ENCODE data around the gene TMEM170A.
A peak's percentile ranks its signal among the peaks of the same experiment; 100 is the strongest.
"Not testable (repeated sequence)": the region's sequence is repeated elsewhere in the genome, so short reads cannot be mapped to it uniquely, and the experiment has no call there.

TMEM170A gene

DNA sequence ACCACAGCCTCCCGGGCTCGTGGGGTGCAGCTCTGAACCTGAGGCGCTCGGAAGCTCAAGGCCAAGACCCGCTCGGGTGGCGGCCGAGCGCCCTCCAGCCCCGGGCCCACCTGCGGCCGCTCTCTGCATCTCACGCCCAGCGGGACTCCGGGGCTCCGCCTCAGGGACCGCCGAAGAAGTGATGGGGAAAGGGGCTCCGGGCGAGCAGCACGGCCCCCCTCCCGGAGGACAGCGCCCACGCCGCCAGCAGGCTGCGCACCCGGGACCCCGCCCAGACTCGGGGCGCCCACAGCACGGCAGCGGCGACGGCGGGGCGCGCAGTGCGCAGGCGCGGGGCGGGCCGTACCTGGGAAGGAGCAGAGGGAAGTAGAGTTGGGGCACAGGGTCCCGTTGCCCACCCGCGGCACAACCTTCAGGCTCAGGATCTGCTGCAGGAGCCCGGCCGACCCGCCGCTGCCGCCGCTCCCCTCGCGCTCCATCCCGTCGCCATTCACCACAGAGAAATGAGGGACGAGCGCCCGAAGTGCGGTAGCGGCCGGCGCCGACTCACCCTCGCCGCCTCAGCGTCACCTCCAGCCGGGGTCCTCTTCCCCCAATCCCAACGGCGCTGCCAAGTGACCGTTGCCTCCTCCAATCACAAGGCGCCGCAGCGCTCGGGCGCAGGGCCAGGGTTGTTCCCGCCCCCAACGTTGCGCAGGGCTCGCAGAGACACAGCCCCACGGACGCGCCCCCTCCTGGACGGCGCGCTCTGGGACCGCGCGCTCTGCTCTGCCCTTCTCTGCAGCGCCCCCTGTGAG lies at the start of gene TMEM170A:
Gene TMEM170A (minus strand): TSS at position 568 of the 797 bp plus-strand sequence. CDS start 89 bp downstream, at position 479.
- H3K9me3 Mint-ChIP-seq: no peaks in the 10 kb centered on the region
- peaks cover 13% of the 10 kb centered on the region for H3K36me3 Mint-ChIP-seq (ENCODE audit: low read depth)
- peak within 1 kb of the TSS; percentile 91 for H3K27ac Mint-ChIP-seq
- peak within 1 kb of the TSS; percentile 92 for H3K4me3 Mint-ChIP-seq
- intact Hi-C loops (cut with micrococcal nuclease): loop anchor here (1.0 to 10.0 kb wide), 5 partner anchors 30 to 160 kb away; partner anchors contain the start of genes ADAT1 and GABARAPL2
- H3K4me1 Mint-ChIP-seq (ENCODE audit: low read depth): peaks cover 42% of the 10 kb centered on the region
- H3K27me3 Mint-ChIP-seq: no peaks in the 10 kb centered on the region

DNA sequence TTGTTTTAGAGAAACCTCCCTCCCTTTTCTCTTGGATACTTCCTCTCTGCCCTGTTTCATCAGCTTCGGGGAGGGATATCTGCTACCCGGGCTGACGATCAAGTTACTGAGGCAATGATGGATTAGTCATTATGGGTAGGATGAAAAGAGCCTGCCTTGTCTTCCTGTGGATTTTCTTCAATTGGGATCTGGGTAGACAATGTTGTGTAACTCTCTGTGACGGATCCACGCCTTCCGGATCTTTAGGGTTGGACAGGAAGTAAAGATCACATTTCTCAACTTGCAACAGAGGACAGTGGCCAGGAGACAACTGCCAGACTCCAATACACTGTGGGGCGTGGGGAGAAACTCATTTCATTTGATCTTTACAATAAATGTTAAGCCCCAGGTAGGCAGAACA lies 42.1 kb upstream of the TMEM170A start:
- Mint-ChIP-seq H3K27ac (peak overlapping the region; percentile 71), H3K27me3 (peaks cover 4% of the 10 kb centered on the region), H3K4me3 (peak overlapping the region; percentile 32), H3K4me1 (ENCODE audit: low read depth) (peaks cover 13% of the 10 kb centered on the region), H3K36me3 (ENCODE audit: low read depth) (no peaks in the 10 kb centered on the region), H3K9me3 (no peaks in the 10 kb centered on the region)
- intact Hi-C loops (cut with micrococcal nuclease): no loop called here

GRCh38 chr16:75506107-75506506 lies 41.6 kb upstream of the TMEM170A start:
- intact Hi-C loops (cut with micrococcal nuclease): no loop called here
- Mint-ChIP-seq H3K36me3 (ENCODE audit: low read depth) (no peaks in the 10 kb centered on the region), H3K4me1 (ENCODE audit: low read depth) (peaks cover 13% of the 10 kb centered on the region), H3K4me3 (no peak overlapping the region), H3K9me3 (no peaks in the 10 kb centered on the region), H3K27me3 (peaks cover 4% of the 10 kb centered on the region), H3K27ac (peak overlapping the region; percentile 71)

DNA sequence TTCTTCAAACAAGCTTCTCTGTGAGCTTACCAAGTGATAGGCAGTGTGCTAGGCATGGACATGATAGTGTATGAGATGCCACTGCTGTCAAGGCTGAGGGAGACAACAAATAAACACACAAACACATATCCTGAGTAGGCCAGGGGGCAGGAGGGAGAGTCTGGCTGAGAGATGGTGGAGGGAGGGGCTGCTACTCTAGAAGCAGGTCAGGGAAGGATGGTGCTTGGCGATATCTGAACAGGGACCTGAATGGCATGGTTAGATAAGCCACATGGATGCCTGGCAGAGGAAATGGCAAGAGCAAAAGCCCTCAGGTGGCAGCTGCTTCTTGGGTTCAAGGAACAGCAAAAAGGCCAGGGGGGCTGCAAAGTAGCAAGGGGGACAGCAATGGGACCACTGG lies 39.3 kb upstream of the TMEM170A start:
- H3K9me3 Mint-ChIP-seq: no peaks in the 10 kb centered on the region
- peaks cover 13% of the 10 kb centered on the region for H3K4me1 Mint-ChIP-seq (ENCODE audit: low read depth)
- intact Hi-C loops (cut with micrococcal nuclease): no loop called here
- H3K27ac Mint-ChIP-seq: no peak overlapping the region
- no peak overlapping the region for H3K4me3 Mint-ChIP-seq
- no peaks in the 10 kb centered on the region for H3K36me3 Mint-ChIP-seq (ENCODE audit: low read depth)
- H3K27me3 Mint-ChIP-seq: peaks cover 6% of the 10 kb centered on the region

GRCh38 chr16:75502916-75503605 lies 38.6 kb upstream of the TMEM170A start:
- intact Hi-C loops (cut with micrococcal nuclease): no loop called here
- H3K36me3 Mint-ChIP-seq (ENCODE audit: low read depth): no peaks in the 10 kb centered on the region
- peaks cover 13% of the 10 kb centered on the region for H3K4me1 Mint-ChIP-seq (ENCODE audit: low read depth)

DNA sequence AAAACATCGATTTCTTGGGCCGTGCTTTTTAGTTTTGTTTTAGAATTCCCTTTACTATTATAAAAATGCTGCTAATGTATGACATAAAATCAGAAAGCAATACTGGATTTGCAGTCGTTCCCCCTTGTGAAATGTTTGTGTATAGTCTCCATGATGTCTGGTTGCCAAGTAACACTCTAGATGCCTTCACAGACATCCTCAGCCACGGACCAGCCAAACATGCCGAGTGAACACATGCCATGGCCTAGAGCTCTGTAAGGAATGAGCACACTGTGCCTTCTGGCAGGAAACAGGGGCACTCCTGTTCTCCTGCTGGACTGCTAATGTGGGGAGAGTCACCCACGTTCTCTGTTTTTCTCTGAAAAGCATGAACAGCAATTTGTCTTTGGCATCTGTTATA lies 37.3 kb upstream of the TMEM170A start:
- H3K4me1 Mint-ChIP-seq (ENCODE audit: low read depth): peaks cover 11% of the 10 kb centered on the region
- H3K36me3 Mint-ChIP-seq (ENCODE audit: low read depth); H3K4me3 Mint-ChIP-seq; intact Hi-C loops (cut with micrococcal nuclease); H3K27ac Mint-ChIP-seq; H3K9me3 Mint-ChIP-seq: not testable (repeated sequence)
- H3K27me3 Mint-ChIP-seq: peaks cover 19% of the 10 kb centered on the region

More at GRCh38 chr16:75502916-75503605, 38.6 kb upstream of the TMEM170A start:
- H3K9me3 Mint-ChIP-seq: no peaks in the 10 kb centered on the region
- H3K27me3 Mint-ChIP-seq: peaks cover 7% of the 10 kb centered on the region
- H3K4me3 Mint-ChIP-seq: no peak overlapping the region
- H3K27ac Mint-ChIP-seq: no peak overlapping the region

GRCh38 chr16:75501359-75501758 lies 36.9 kb upstream of the TMEM170A start:
- H3K36me3 Mint-ChIP-seq (ENCODE audit: low read depth): no peaks in the 10 kb centered on the region
- H3K4me1 Mint-ChIP-seq (ENCODE audit: low read depth): peaks cover 6% of the 10 kb centered on the region
- intact Hi-C loops (cut with micrococcal nuclease): no loop called here

DNA sequence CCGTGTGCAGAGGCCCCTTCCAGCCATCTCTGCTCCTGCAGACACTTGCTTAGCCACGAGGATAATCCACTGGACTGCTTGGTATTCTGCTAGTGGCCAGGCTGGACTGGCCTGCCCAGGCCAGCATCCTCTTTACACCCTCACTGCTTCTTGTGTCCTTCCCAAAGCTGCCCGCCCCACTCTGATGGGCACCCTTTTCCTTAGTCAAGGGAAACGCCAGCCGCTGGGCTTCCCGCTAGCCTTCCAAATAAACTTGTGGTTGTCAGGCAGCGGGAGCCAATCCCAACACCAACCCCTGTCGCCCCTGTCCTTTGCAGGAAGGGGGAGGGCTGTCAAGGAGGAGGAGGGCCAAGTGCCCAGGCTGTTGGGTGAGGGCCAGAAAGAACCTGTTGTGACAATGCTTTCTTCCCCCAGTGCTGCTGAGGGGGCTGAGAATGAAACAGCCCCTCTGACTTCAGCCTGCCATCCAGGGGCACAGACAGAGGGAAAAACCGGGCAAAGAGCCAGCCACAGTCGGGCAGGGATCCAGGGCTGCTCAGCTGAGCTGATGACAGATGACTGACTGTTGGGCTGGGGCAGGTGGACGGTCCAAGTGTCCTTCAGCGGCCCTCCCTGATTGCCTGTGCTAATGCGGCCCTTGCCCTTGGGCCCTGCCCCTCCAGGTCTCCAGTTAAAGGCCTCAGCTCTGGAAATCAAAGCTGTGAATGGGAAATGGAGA lies 34.3 kb upstream of the TMEM170A start:
- H3K4me3 Mint-ChIP-seq; intact Hi-C loops (cut with micrococcal nuclease); H3K36me3 Mint-ChIP-seq (ENCODE audit: low read depth): not testable (repeated sequence)

More at GRCh38 chr16:75501359-75501758, 36.9 kb upstream of the TMEM170A start:
- H3K27me3 Mint-ChIP-seq: peaks cover 23% of the 10 kb centered on the region
- no peak overlapping the region for H3K27ac Mint-ChIP-seq
- H3K9me3 Mint-ChIP-seq: no peaks in the 10 kb centered on the region
- H3K4me3 Mint-ChIP-seq: no peak overlapping the region

GRCh38 chr16:75497558-75497957 lies 33.1 kb upstream of the TMEM170A start:
- intact Hi-C loops (cut with micrococcal nuclease): no loop called here
- no peak overlapping the region for H3K4me3 Mint-ChIP-seq
- H3K36me3 Mint-ChIP-seq (ENCODE audit: low read depth): no peaks in the 10 kb centered on the region
- H3K27ac Mint-ChIP-seq: no peak overlapping the region
- H3K4me1 Mint-ChIP-seq (ENCODE audit: low read depth): peaks cover 8% of the 10 kb centered on the region
- peaks cover 57% of the 10 kb centered on the region for H3K27me3 Mint-ChIP-seq
- no peaks in the 10 kb centered on the region for H3K9me3 Mint-ChIP-seq

More for the DNA sequence above, 34.3 kb upstream of the TMEM170A start:
- not testable (repeated sequence) for H3K9me3 Mint-ChIP-seq; H3K4me1 Mint-ChIP-seq (ENCODE audit: low read depth); H3K27ac Mint-ChIP-seq
- H3K27me3 Mint-ChIP-seq: peaks cover 47% of the 10 kb centered on the region

- Mint-ChIP-seq H3K9me3 (no peaks in the 10 kb centered on the region), H3K4me1 (ENCODE audit: low read depth) (peaks cover 8% of the 10 kb centered on the region), H3K27ac (no peak within 1 kb of the TSS), H3K36me3 (ENCODE audit: low read depth) (no peaks in the 10 kb centered on the region), H3K4me3 (peak within 1 kb of the TSS; percentile 26), H3K27me3 (peaks cover 61% of the 10 kb centered on the region)
- intact Hi-C loops (cut with micrococcal nuclease): no loop called here
These were observed 30.7 kb upstream of the TMEM170A start, which contains the start of gene CHST6 for GRCh38 chr16:75495076-75495674. Gene CHST6 (minus strand): TSS chr16:75495441. CDS start chr16:75479828, 15,613 bp downstream.

DNA sequence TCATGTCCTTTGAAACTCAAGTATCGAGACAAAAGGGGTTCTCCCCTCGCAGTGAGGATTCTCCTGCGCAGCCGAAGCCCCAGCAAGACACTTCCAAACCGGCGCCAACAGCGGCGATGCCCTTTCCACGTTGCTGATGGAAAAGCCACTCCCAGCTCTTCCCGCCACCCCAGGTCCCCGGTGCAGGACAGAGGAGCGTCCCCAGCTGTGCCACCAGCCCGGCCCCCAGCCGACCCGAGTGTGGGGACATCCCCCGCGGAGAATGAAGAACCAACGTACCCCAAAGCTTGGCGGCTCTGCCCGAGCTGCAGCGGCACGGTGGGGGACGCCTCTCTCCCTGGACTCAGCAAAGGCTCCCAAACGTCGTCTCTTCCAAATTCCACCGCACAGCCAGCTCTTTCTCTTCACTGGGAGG lies 30.2 kb upstream of the TMEM170A start:
- H3K4me1 Mint-ChIP-seq (ENCODE audit: low read depth): peaks cover 8% of the 10 kb centered on the region
- no peak overlapping the region for H3K27ac Mint-ChIP-seq
- intact Hi-C loops (cut with micrococcal nuclease): no loop called here
- H3K4me3 Mint-ChIP-seq: peak overlapping the region; percentile 26
- no peaks in the 10 kb centered on the region for H3K9me3 Mint-ChIP-seq
- H3K27me3 Mint-ChIP-seq: peaks cover 61% of the 10 kb centered on the region
- H3K36me3 Mint-ChIP-seq (ENCODE audit: low read depth): no peaks in the 10 kb centered on the region

DNA sequence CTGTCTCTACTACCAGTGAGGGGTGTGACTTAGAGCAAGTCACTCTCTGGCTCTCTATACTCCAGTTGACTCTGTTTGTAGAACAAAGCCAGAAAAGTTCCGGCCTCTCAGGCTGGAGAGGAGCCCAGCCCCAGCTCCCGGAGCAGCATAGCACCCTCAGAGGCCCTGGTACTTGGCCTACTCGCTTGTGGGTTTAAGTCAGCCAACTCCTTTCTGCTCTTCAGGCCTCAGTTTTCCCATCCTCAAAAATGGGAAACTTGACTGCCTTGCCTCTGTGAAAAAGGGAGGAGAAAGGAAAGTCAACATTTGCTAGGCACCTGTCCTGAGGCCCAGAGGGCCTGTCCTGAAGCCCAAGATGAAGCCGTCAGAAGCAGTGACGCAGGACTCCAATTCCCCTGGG lies 29.7 kb upstream of the TMEM170A start:
- no peak overlapping the region for H3K27ac Mint-ChIP-seq
- intact Hi-C loops (cut with micrococcal nuclease): no loop called here
- no peaks in the 10 kb centered on the region for H3K9me3 Mint-ChIP-seq
- no peaks in the 10 kb centered on the region for H3K36me3 Mint-ChIP-seq (ENCODE audit: low read depth)
- H3K4me3 Mint-ChIP-seq: no peak overlapping the region
- peaks cover 61% of the 10 kb centered on the region for H3K27me3 Mint-ChIP-seq
- H3K4me1 Mint-ChIP-seq (ENCODE audit: low read depth): peaks cover 8% of the 10 kb centered on the region

DNA sequence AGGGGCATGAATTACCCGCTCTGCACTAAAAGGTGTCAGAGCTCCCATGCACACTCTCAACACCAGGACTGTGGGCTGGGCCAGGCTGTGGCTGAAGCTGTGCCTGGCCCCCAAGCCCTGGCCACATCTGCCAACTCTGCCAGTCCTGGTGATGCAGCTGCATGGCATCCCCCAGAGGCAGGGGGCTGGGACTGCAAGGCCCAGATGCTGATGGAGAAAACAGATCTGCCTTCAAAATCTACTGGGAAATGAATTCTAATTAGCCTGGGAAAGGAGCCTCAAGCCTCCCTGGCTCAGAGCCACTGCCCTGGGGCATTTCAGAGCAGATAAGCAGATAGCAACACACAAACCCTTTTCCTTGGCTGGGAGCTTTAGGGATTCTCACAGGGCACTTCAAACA lies 27.4 kb upstream of the TMEM170A start:
- H3K9me3 Mint-ChIP-seq: no peaks in the 10 kb centered on the region
- intact Hi-C loops (cut with micrococcal nuclease): no loop called here

More for the DNA sequence above, 27.4 kb upstream of the TMEM170A start:
- peaks cover 46% of the 10 kb centered on the region for H3K27me3 Mint-ChIP-seq
- no peak overlapping the region for H3K4me3 Mint-ChIP-seq
- no peaks in the 10 kb centered on the region for H3K36me3 Mint-ChIP-seq (ENCODE audit: low read depth)
- H3K27ac Mint-ChIP-seq: no peak overlapping the region
- peaks cover 14% of the 10 kb centered on the region for H3K4me1 Mint-ChIP-seq (ENCODE audit: low read depth)

All from dendritic cell treated with granulocyte-macrophage colony-stimulating factor and Interleukin-4, amounts not matched to agents 40 ng/mL and 50 ng/mL, for 4 days (primary cell).